RWPE2 (cell line): ENCODE measurements around the gene UQCRFS1.
A peak's percentile ranks its signal among the peaks of the same experiment; 100 is the strongest.

Source experiments
- ATAC-seq: fragments of 200-7000 bp; cut with Tn5 transposase; 3 replicates; pipeline ENCODE4 v1.9.1; 2021; ENCODE audit warnings: low read depth
- DNase-seq: peaks from one replicate; pipeline ENCODE4 v3.0.0-alpha.2; 2020; ENCODE audit warnings: low spot score
- H3K27ac ChIP-seq: fragments of 450-650 bp; 2 replicates; pipeline ENCODE4 v1.5.1; 2017; ENCODE audit warnings: mild to moderate bottlenecking; ENCODE audit not compliant: poor library complexity, severe bottlenecking
- H3K27me3 ChIP-seq: fragments of 250-450 bp; sonication (Bioruptor Pico); 2 replicates; pipeline ENCODE4 v1.5.1; 2021; ENCODE audit warnings: mild to moderate bottlenecking, moderate library complexity; ENCODE audit not compliant: insufficient read depth, poor library complexity, severe bottlenecking
- H3K36me3 ChIP-seq: fragments of 250-450 bp; sonication (Bioruptor Pico); 2 replicates; pipeline ENCODE4 v1.5.1; 2020; ENCODE audit warnings: low read depth, mild to moderate bottlenecking, moderate library complexity
- H3K4me1 ChIP-seq: fragments of 250-450 bp; sonication (Bioruptor Pico); 2 replicates; pipeline ENCODE4 v1.5.1; 2021; ENCODE audit warnings: mild to moderate bottlenecking, moderate library complexity; ENCODE audit not compliant: insufficient read depth, poor library complexity, severe bottlenecking
- H3K4me3 ChIP-seq: fragments of 250-450 bp; sonication (Bioruptor Pico); 2 replicates; pipeline ENCODE4 v1.5.1; 2021; ENCODE audit warnings: mild to moderate bottlenecking, moderate library complexity; ENCODE audit not compliant: severe bottlenecking
- H3K9me3 ChIP-seq: fragments of 250-450 bp; sonication (Bioruptor Pico); 2 replicates; pipeline ENCODE4 v1.5.1; 2021; ENCODE audit warnings: mild to moderate bottlenecking, moderate library complexity; ENCODE audit not compliant: severe bottlenecking
- CTCF ChIP-seq: fragments of 450-650 bp; IDR thresholded peaks from one replicate; pipeline ENCODE4 v1.5.1; 2017; ENCODE audit warnings: mild to moderate bottlenecking, moderate library complexity; ENCODE audit not compliant: poor library complexity, severe bottlenecking

The UQCRFS1 gene

GRCh38 chr19:29212648-29213573 is at the start of gene UQCRFS1:
UQCRFS1 (minus strand) TSS chr19:29213151; CDS start chr19:29213118, 33 bp downstream.
- no peaks in the 10 kb centered on the region for H3K4me1 ChIP-seq
- H3K27me3 ChIP-seq: no peaks in the 10 kb centered on the region
- TF ChIP-seq CTCF: no peak
- peak within 1 kb of the TSS; percentile 53 for H3K27ac ChIP-seq
- H3K36me3 ChIP-seq: peaks cover 29% of the 10 kb centered on the region
- H3K9me3 ChIP-seq: no peaks in the 10 kb centered on the region
- H3K4me3 ChIP-seq: peak within 1 kb of the TSS; percentile 87
- DNase-seq (peak; percentile 95), ATAC-seq (peak; percentile 98)

DNA sequence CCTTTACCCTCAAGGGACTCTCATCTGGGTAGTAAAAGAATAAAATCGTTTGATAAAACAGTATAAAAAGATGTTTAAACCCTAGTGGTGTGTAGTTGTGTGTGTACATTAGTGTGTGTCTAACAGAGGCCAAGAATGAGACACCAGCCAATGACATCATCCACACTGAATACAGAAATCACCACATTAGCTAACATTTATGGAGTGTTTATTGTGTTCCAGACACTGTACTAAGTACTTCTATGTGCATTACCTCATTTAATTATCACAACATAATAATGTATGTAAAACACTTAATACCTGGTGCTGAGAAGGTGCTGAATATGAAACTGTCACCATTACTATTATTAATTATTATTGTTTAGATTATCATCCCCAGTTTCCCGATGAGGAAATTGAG is 49.1 kb upstream of the UQCRFS1 start:
- ATAC-seq: no peak

DNA sequence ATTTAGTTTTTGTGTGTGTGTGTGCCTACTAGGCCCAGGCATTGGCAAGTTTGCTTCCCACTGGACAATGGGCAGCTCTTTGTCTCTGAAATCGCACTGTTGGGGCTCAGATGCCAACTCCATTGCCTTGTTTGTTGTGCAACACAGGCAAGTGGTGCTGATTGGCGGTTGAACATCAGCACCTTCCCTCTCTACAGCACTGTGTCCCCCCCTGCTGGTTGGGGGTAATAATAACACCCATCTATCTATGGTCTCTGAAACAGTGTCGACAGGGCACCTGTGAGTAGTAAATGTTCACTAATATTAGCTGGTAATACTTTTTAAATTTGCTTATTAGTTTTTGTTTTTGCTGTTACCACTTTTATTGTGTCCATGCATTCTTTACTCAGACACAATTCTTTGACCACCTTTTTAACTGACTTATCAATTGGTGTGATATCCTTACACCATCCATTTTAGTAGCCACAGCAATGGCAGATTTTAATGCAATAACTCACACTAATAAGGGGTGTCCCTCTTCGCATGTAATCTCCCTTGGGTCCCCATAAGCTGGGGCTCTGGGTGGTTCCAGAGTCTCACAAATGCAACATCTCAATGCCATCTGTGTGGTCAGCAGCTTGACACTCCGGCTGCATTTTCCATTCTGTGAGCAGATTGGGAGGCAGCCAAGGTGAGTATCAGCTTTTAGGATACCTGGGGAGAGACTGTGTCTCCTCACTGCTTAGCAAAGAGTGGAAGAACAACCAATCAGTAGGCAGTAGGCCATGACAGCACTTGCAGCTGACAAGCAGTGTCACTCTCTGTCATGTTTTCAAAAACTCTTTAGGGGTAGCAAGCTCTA is 47.7 kb upstream of the UQCRFS1 start:
- no peaks in the 10 kb centered on the region for H3K36me3 ChIP-seq
- peak; percentile 29 for TF ChIP-seq CTCF
- ATAC-seq: no peak

More for the DNA sequence above, 49.1 kb upstream of the UQCRFS1 start:
- H3K4me3 ChIP-seq: no peak overlapping the region
- TF ChIP-seq CTCF: no peak
- no peak overlapping the region for H3K27ac ChIP-seq
- H3K36me3 ChIP-seq: no peaks in the 10 kb centered on the region
- DNase-seq: no peak
- H3K4me1 ChIP-seq: no peaks in the 10 kb centered on the region
- H3K9me3 ChIP-seq: no peaks in the 10 kb centered on the region
- H3K27me3 ChIP-seq: no peaks in the 10 kb centered on the region

GRCh38 chr19:29259867-29260281 is 46.9 kb upstream of the UQCRFS1 start:
- Histone ChIP-seq H3K27ac (no peak overlapping the region), H3K36me3 (no peaks in the 10 kb centered on the region), H3K4me1 (no peaks in the 10 kb centered on the region), H3K4me3 (no peak overlapping the region), H3K27me3 (no peaks in the 10 kb centered on the region), H3K9me3 (no peaks in the 10 kb centered on the region)
- DNase-seq (no peak), ATAC-seq (no peak)
- TF ChIP-seq CTCF: no peak

More for the DNA sequence above, 47.7 kb upstream of the UQCRFS1 start:
- Histone ChIP-seq H3K27me3 (no peaks in the 10 kb centered on the region), H3K27ac (no peak overlapping the region), H3K4me1 (no peaks in the 10 kb centered on the region), H3K9me3 (no peaks in the 10 kb centered on the region), H3K4me3 (no peak overlapping the region)
- no peak for DNase-seq
